ENCODE data around the gene CYP2U1. TPM values are rescaled to one million over a fixed set of nuclear protein-coding genes. Genes with fewer than 3 reads are reported as not detected.

Gene CYP2U1
- total RNA-seq, 1 experiment from 2014 or later, result 11.9 TPM

- DNase-seq (ENCODE audit: low read depth), result no peak
These were observed 47.5 kb downstream of the CYP2U1 start for GRCh38 chr4:107978716-107979451.

DNA sequence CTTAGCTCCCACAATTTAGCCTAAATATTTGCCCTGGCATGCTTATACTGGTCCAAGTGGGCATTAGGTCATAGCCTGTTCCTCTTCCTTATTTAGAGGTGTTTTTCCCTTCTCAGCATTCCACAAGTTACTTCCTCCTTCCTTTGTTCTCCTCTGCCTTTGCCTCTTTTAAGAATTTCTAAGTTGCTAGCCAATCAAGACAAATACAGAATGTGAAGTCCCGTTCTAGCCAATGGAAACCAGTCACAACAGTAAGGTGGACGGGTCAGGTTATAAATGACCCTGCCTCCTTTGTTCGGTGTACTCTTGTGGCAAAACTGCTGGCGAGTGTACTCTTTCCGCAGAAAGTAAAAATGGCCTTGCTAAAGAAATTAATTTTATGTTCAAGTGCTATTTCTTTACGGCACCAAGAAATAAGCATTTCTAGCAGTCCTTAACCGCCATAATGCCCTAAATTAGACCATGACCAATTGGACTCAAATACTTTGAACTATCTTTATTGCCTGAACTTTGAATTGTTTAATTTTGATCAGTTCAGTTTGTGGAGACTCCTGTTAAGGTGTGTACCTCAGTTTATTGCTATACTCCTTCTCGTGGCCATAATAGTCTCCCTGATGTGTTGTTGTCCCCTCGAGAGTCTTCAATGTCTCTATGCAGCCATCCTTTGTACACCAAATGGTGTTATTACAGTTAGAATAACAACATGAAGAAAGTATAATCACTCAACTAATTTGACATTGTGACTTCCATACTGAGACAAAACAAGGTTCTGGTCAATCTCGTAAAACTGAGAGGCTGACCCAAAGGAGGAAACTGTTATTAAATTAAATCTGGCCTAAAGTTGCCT is 56.8 kb downstream of the CYP2U1 start:
- DNase-seq (ENCODE audit: low read depth), result no peak

DNA sequence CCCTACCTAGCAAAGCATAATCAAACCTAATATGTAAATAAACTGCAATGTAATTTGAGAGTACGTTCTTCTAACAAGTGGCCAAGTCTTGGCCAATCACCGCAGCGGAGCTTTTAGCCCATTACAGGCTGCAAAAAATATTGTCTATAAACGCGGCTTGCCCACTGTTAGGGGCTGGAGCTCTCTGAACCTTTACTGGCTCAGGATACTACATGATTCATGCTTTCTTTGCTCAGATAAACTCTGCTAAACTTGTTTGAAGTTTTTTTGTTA is 57.4 kb downstream of the CYP2U1 start:
- no peak for DNase-seq (ENCODE audit: low read depth)

GRCh38 chr4:107989162-107989536 is 57.8 kb downstream of the CYP2U1 start:
- DNase-seq (ENCODE audit: low read depth), result no peak

GRCh38 chr4:107989537-107990386 is 58.4 kb downstream of the CYP2U1 start, which contains the start of gene HADH:
HADH (plus strand) TSS chr4:107989889; CDS start chr4:107989933, 44 bp downstream.
- peak; percentile 88 for DNase-seq (ENCODE audit: low read depth)

- peak; percentile 10 for DNase-seq (ENCODE audit: low read depth)
These were observed 60.7 kb downstream of the CYP2U1 start for GRCh38 chr4:107991945-107992630.

DNA sequence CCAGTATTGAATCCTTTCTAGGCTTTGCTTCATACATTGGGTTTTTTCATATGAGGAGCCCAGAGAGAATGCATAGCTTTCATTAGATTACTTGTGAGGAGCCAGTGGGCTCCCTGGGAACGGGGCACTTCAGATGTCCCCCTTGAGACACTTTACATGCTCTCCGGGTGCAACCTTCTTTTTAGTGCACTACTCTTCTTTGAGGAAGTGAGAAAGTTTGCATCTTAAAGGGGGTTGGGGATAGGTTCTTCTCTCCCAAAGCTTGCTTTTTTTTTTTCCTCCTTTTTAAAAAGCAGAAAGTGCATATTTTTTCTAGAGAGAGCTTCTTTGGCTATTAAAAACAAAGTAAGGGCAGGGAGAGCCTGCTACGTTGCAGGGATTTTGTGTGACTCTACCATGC is 62.6 kb downstream of the CYP2U1 start:
- no peak for DNase-seq (ENCODE audit: low read depth)

- DNase-seq (ENCODE audit: low read depth), result no peak
These were observed 63.5 kb downstream of the CYP2U1 start for GRCh38 chr4:107994894-107995293.

GRCh38 chr4:107996949-107997788 is 65.8 kb downstream of the CYP2U1 start:
- peak; percentile 86 for DNase-seq (ENCODE audit: low read depth)

DNA sequence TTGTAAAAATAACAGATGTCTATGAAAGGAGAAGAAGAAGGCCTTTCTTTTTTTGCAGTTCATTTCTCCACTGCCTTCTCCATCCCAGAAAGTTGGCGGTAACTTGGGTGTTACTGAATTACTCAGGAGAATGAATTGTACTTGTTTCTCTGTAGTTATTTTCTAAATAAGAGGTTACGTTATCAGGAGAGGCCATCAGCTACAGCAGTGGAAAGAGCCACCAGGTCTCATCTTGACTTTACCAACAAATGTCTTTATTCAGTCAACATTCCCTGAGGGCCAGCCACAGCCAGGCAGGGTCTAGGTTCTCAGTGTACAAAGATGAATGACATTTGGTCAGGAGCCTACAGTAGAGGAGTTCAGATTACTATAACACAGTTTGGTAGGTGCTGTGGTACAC is 66.4 kb downstream of the CYP2U1 start:
- peak; percentile 51 for DNase-seq (ENCODE audit: low read depth)

DNA sequence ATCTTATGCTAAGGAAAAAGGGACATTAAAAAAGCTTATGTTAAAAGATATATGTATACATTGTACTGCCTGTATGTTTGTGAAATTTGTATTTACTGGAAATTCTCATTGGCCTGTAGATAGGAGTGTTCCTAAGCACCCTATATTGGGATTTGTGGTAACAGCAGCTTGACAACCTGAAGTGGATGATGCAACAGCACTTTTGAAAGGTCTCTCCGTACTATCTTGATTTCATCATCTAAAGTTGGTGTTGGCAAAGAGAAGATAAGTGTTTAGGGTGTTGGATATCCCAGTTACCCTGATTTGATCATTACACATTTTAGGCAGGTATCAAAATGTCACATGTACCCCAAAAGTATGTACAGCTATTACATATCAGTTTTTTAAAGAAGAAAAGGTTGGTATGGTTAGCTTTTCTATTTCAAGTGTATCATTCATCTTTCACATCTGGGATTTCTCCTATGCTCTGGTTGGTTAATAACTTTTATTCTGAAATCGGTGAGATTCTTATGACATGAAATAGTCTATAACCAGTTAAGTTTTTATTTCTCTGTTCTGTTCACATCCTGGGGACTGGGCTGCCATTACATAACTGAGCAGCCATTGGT is 68.7 kb downstream of the CYP2U1 start:
- no peak for DNase-seq (ENCODE audit: low read depth)

GRCh38 chr4:108001540-108002135 is 70.3 kb downstream of the CYP2U1 start:
- DNase-seq (ENCODE audit: low read depth), result peak; percentile 26

Other genes with a start within 250 kb of the CYP2U1 start
- gene PAPSS1, start 211.3 kb upstream of the CYP2U1 start, total RNA-seq (2014; rRNA removed; shearing (Covaris generic)), result 46.7 and 52.1 TPM in 2 replicates
- 14.0 and 15.3 TPM in 2 replicates for gene SGMS2, start 106.6 kb upstream of the CYP2U1 start, total RNA-seq (2014; rRNA removed; shearing (Covaris generic))
- 15.1 and 16.7 TPM in 2 replicates for gene HADH, start 58.3 kb downstream of the CYP2U1 start, total RNA-seq (2014; rRNA removed; shearing (Covaris generic))
- 31.6 and 52.9 TPM in 2 replicates for gene LEF1, start 237.4 kb downstream of the CYP2U1 start, total RNA-seq (2014; rRNA removed; shearing (Covaris generic))

Data from RPMI7951 (cell line).